ENCODE measurements around the gene ARPP21. TPM values are rescaled to one million over a fixed set of nuclear protein-coding genes. Genes with fewer than 3 reads are reported as not detected.

The ARPP21 gene
- polyA plus RNA-seq, 1 donor (not counting 4 experiments of a cell fraction or from before 2014, with no cell fraction given), result not detected

- dilution Hi-C loops (cut with MboI; ENCODE audit: extremely low pct_ligation_motif_present, low sequenced_read_pairs), result no loop called here
- no peak for FAIRE-seq
Measured at GRCh38 chr3:35658686-35659085, 19.4 kb downstream of the ARPP21 start.

GRCh38 chr3:35659768-35660167 is 20.4 kb downstream of the ARPP21 start:
- dilution Hi-C loops (cut with MboI; ENCODE audit: extremely low pct_ligation_motif_present, low sequenced_read_pairs), result no loop called here

More at GRCh38 chr3:35658686-35659085, 19.4 kb downstream of the ARPP21 start:
- H3K4me3 ChIP-seq (ENCODE audit: control insufficient read depth in 2 of 3, extremely low read depth in 1 of 3, insufficient read depth in 2 of 3, low read depth in 1 of 3, low read length in 3 of 3), result no peak overlapping the region
- no peaks in the 10 kb centered on the region for H3K4me1 ChIP-seq (ENCODE audit: control insufficient read depth, extremely low read depth, insufficient read depth, low read length)
- H2AFZ ChIP-seq (ENCODE audit: control insufficient read depth, low read length), result no peak overlapping the region
- H4K20me1 ChIP-seq (ENCODE audit: control insufficient read depth, extremely low read depth, insufficient read depth, low read length), result no peaks in the 10 kb centered on the region
- no peak overlapping the region for H3K4me2 ChIP-seq (ENCODE audit: control insufficient read depth, extremely low read depth, insufficient read depth, low read depth, low read length)
- no peak overlapping the region for H3K27ac ChIP-seq (ENCODE audit: control insufficient read depth, insufficient read depth, low read length)
- no peaks in the 10 kb centered on the region for H3K9me3 ChIP-seq (ENCODE audit: control insufficient read depth, low read depth, low read length)
- H3K9me1 ChIP-seq (ENCODE audit: control insufficient read depth, extremely low read depth, insufficient read depth, low read length), result no peaks in the 10 kb centered on the region
- H3K36me3 ChIP-seq (ENCODE audit: control insufficient read depth in 2 of 2, extremely low read depth in 1 of 2, insufficient read depth in 2 of 2, low read length in 2 of 2), result no peaks in the 10 kb centered on the region
- H3K27me3 ChIP-seq (ENCODE audit: control insufficient read depth, extremely low read depth, insufficient read depth, low read length), result peaks cover 3% of the 10 kb centered on the region
- no peaks in the 10 kb centered on the region for H3K79me2 ChIP-seq (ENCODE audit: control insufficient read depth, insufficient read depth, low read length)
- no peak overlapping the region for H3K9ac ChIP-seq (ENCODE audit: control insufficient read depth, extremely low read depth, insufficient read depth, low read length)
- no peak for TF ChIP-seq EZH2 (IDR thresholded peaks at IDR 0.05; ENCODE audit: low read length)
- no peak for TF ChIP-seq CTCF (optimal IDR thresholded peaks at IDR 0.05 in 1 of 3, IDR thresholded peaks at IDR 0.05 in 1 of 3, conservative IDR thresholded peaks at IDR 0.05 in 1 of 3; ENCODE audit: extremely low read depth in 1 of 3, insufficient read depth in 2 of 3, low read length in 3 of 3)
- DNase-seq (ENCODE audit: low read depth, low spot score), result no peak

More at GRCh38 chr3:35659768-35660167, 20.4 kb downstream of the ARPP21 start:
- H3K27ac ChIP-seq (ENCODE audit: control insufficient read depth, insufficient read depth, low read length), result no peak overlapping the region
- FAIRE-seq, result no peak
- H4K20me1 ChIP-seq (ENCODE audit: control insufficient read depth, extremely low read depth, insufficient read depth, low read length), result no peaks in the 10 kb centered on the region
- no peaks in the 10 kb centered on the region for H3K79me2 ChIP-seq (ENCODE audit: control insufficient read depth, insufficient read depth, low read length)
- H3K36me3 ChIP-seq (ENCODE audit: control insufficient read depth in 2 of 2, extremely low read depth in 1 of 2, insufficient read depth in 2 of 2, low read length in 2 of 2), result no peaks in the 10 kb centered on the region
- DNase-seq (ENCODE audit: low read depth, low spot score), result no peak
- H2AFZ ChIP-seq (ENCODE audit: control insufficient read depth, low read length), result no peak overlapping the region
- TF ChIP-seq EZH2 (IDR thresholded peaks at IDR 0.05; ENCODE audit: low read length), result no peak
- peak in 2 of 3 experiments; percentile 49 to 50 for TF ChIP-seq CTCF (optimal IDR thresholded peaks at IDR 0.05 in 1 of 3, IDR thresholded peaks at IDR 0.05 in 1 of 3, conservative IDR thresholded peaks at IDR 0.05 in 1 of 3; ENCODE audit: extremely low read depth in 1 of 3, insufficient read depth in 2 of 3, low read length in 3 of 3)
- no peaks in the 10 kb centered on the region for H3K4me1 ChIP-seq (ENCODE audit: control insufficient read depth, extremely low read depth, insufficient read depth, low read length)
- H3K9me3 ChIP-seq (ENCODE audit: control insufficient read depth, low read depth, low read length), result no peaks in the 10 kb centered on the region
- H3K27me3 ChIP-seq (ENCODE audit: control insufficient read depth, extremely low read depth, insufficient read depth, low read length), result peaks cover 3% of the 10 kb centered on the region
- H3K9me1 ChIP-seq (ENCODE audit: control insufficient read depth, extremely low read depth, insufficient read depth, low read length), result no peaks in the 10 kb centered on the region
- H3K4me2 ChIP-seq (ENCODE audit: control insufficient read depth, extremely low read depth, insufficient read depth, low read depth, low read length), result no peak overlapping the region
- no peak overlapping the region for H3K4me3 ChIP-seq (ENCODE audit: control insufficient read depth in 2 of 3, extremely low read depth in 1 of 3, insufficient read depth in 2 of 3, low read depth in 1 of 3, low read length in 3 of 3)
- no peak overlapping the region for H3K9ac ChIP-seq (ENCODE audit: control insufficient read depth, extremely low read depth, insufficient read depth, low read length)
